Measurements from ENCODE around the gene EPM2AIP1. TPM values are rescaled to one million over a fixed set of nuclear protein-coding genes. Genes with fewer than 3 reads are reported as not detected.
"Not testable (repeated sequence)": the region's sequence is repeated elsewhere in the genome, so short reads cannot be mapped to it uniquely, and the experiment has no call there.

Gene EPM2AIP1
- 7.2 and 9.8 TPM in 2 replicates for total RNA-seq (2014; rRNA removed; shearing (Covaris generic))
- 5.1 and 6.9 TPM in 2 replicates for polyA plus RNA-seq (2015; cell fraction: cytosol; rRNA removed)
- 28.8 and 31.4 TPM in 2 replicates for polyA plus RNA-seq (2015; cell fraction: nucleus; rRNA removed)

- DNase-seq (ENCODE audit: low read depth) = no peak
Measured at GRCh38 chr3:36992806-36993325, at the start of gene EPM2AIP1. Gene EPM2AIP1, minus strand, starts transcription at chr3:36993131. Its CDS starts 54 bp downstream, at chr3:36993077.

- DNase-seq (ENCODE audit: low read depth) = not testable (repeated sequence)
Measured at GRCh38 chr3:37042712-37043111, 49.8 kb upstream of the EPM2AIP1 start.

GRCh38 chr3:37041546-37042195, 48.7 kb upstream of the EPM2AIP1 start:
- no peak for DNase-seq (ENCODE audit: low read depth)

- DNase-seq (ENCODE audit: low read depth) = no peak
Measured at GRCh38 chr3:37040231-37040630, 47.3 kb upstream of the EPM2AIP1 start.

- no peak for DNase-seq (ENCODE audit: low read depth)
Measured at GRCh38 chr3:37039161-37039846, 46.4 kb upstream of the EPM2AIP1 start.

GRCh38 chr3:37037352-37037751, 44.4 kb upstream of the EPM2AIP1 start:
- no peak for DNase-seq (ENCODE audit: low read depth)

- no peak for DNase-seq (ENCODE audit: low read depth)
Measured at GRCh38 chr3:37032961-37033360, 40.0 kb upstream of the EPM2AIP1 start.

GRCh38 chr3:37031096-37031682, 38.3 kb upstream of the EPM2AIP1 start:
- DNase-seq (ENCODE audit: low read depth) = no peak

GRCh38 chr3:37030588-37030987, 37.7 kb upstream of the EPM2AIP1 start:
- DNase-seq (ENCODE audit: low read depth) = no peak

- DNase-seq (ENCODE audit: low read depth) = no peak
Measured at GRCh38 chr3:37029516-37030163, 36.7 kb upstream of the EPM2AIP1 start.

GRCh38 chr3:37029111-37029510, 36.2 kb upstream of the EPM2AIP1 start:
- no peak for DNase-seq (ENCODE audit: low read depth)

- no peak for DNase-seq (ENCODE audit: low read depth)
Measured at GRCh38 chr3:37028329-37028728, 35.4 kb upstream of the EPM2AIP1 start.

GRCh38 chr3:37026851-37027250, 33.9 kb upstream of the EPM2AIP1 start:
- DNase-seq (ENCODE audit: low read depth) = no peak

- DNase-seq (ENCODE audit: low read depth) = no peak
Measured at GRCh38 chr3:37025561-37026335, 32.8 kb upstream of the EPM2AIP1 start.

GRCh38 chr3:37024820-37025405, 32.0 kb upstream of the EPM2AIP1 start:
- DNase-seq (ENCODE audit: low read depth) = no peak

- DNase-seq (ENCODE audit: low read depth) = no peak
Measured at GRCh38 chr3:37024092-37024491, 31.2 kb upstream of the EPM2AIP1 start.

GRCh38 chr3:37017683-37018082, 24.8 kb upstream of the EPM2AIP1 start:
- no peak for DNase-seq (ENCODE audit: low read depth)

- DNase-seq (ENCODE audit: low read depth) = no peak
Measured at GRCh38 chr3:37016903-37017302, 24.0 kb upstream of the EPM2AIP1 start.

GRCh38 chr3:37015642-37016041, 22.7 kb upstream of the EPM2AIP1 start:
- no peak for DNase-seq (ENCODE audit: low read depth)

GRCh38 chr3:37014620-37015019, 21.7 kb upstream of the EPM2AIP1 start:
- DNase-seq (ENCODE audit: low read depth) = no peak
